HCT116 (cell line): Measurements from ENCODE around the gene ZDHHC21. TPM values are rescaled to one million over a fixed set of nuclear protein-coding genes. Genes with fewer than 3 reads are reported as not detected.

Experiments used
- ATAC-seq: fragments of 200-7000 bp; cut with Tn5 transposase; 2 replicates; pipeline ENCODE4 v1.9.1; 2020; ENCODE audit warnings: mild to moderate bottlenecking, moderate library complexity
- BruUV-seq: library from RNA; stranded (reverse); fragments of 400-500 nt; replicated peaks from 2 replicates; lab custom pipeline; 2021; lab: Mats Ljungman, UMichigan
- CTCF ChIA-PET: fragments of 300-600 bp; sonication (Branson Sonifier 250); formaldehyde crosslinking; loops from one replicate; lab custom pipeline; 2021; ENCODE audit warnings: antibody characterized with exemption; lab: Charles Lee
- POLR2A ChIA-PET: fragments of 300-600, 350-600 bp; sonication (Branson Sonifier 250); formaldehyde crosslinking; loops from one replicate; lab custom pipeline; 2021; ENCODE audit warnings: antibody characterized with exemption; lab: Charles Lee
- RAD21 ChIA-PET, 2 experiments: fragments of 300-600 bp; sonication (Branson Sonifier 250); formaldehyde crosslinking; loops; one replicate each; lab custom pipeline; 2023; ENCODE audit warnings: low total read pairs in 2 of 2; ENCODE audit not compliant: uncharacterized antibody in 2 of 2, unreplicated experiment in 2 of 2, low non-redundant PET in 1 of 2; lab: Charles Lee
- DNase-seq: peaks from one replicate; pipeline ENCODE4 v3.0.0-alpha.2; 2010; ENCODE audit warnings: low read depth, low spot score
- H2AFZ ChIP-seq: fragments of 200-600 bp; shearing (Covaris generic), sonication (generic); 2 replicates; pipeline ENCODE4 v1.6.1; 2017; ENCODE audit warnings: low read depth, mixed run types, mixed read lengths, antibody characterized with exemption, low read length; ENCODE audit not compliant: poor library complexity, severe bottlenecking
- H3K27ac ChIP-seq: 2 replicates; pipeline ENCODE4 v1.5.1; 2012; ENCODE audit warnings: low read depth, low read length
- H3K27me3 ChIP-seq: fragments of 200-600 bp; sonication (generic); 2 replicates; pipeline ENCODE4 v1.6.1; 2016; ENCODE audit warnings: mixed run types, low read length, mixed read lengths; ENCODE audit not compliant: insufficient read depth
- H3K36me3 ChIP-seq, 2 experiments: fragments of 200-500 bp in 1 of 2; fragments of 200-600 bp in 1 of 2; sonication (Bioruptor generic) in 1 of 2; sonication (generic) in 1 of 2; 2 replicates each; pipeline versions ENCODE4 v1.5.1 to v1.6.1; 2014 to 2016; ENCODE audit warnings: low read length in 2 of 2, inconsistent platforms in 1 of 2, mixed read lengths in 1 of 2, mixed run types in 1 of 2; ENCODE audit not compliant: insufficient read depth in 2 of 2, control insufficient read depth in 1 of 2
- H3K4me1 ChIP-seq, 2 experiments: fragments of 200-600 bp in 1 of 2; sonication (generic) in 1 of 2; 2 replicates each; pipeline versions ENCODE4 v1.5.1 to v1.6.1; 2012 to 2017; ENCODE audit warnings: low read length in 2 of 2, inconsistent platforms in 1 of 2, mild to moderate bottlenecking in 1 of 2, mixed read lengths in 1 of 2, mixed run types in 1 of 2, moderate library complexity in 1 of 2; ENCODE audit not compliant: insufficient read depth in 2 of 2, control insufficient read depth in 1 of 2
- H3K4me2 ChIP-seq: fragments of 200-600 bp; sonication (generic); 2 replicates; pipeline ENCODE4 v1.6.1; 2017; ENCODE audit warnings: mixed run types, low read length, mixed read lengths
- H3K4me3 ChIP-seq, 2 experiments: fragments of 200-600 bp in 1 of 2; sonication (generic) in 1 of 2; replicated peaks in 1 of 2; 2 replicates each; pipeline ENCODE4 v1.5.1; 2011 to 2016; ENCODE audit warnings: low read length in 2 of 2, control low read depth in 1 of 2, low read depth in 1 of 2, mild to moderate bottlenecking in 1 of 2, mixed read lengths in 1 of 2, mixed run types in 1 of 2
- H3K79me2 ChIP-seq: fragments of 200-600 bp; sonication (generic); 2 replicates; pipeline ENCODE4 v1.6.1; 2017; ENCODE audit warnings: mild to moderate bottlenecking, mixed run types, low read length, moderate library complexity, mixed read lengths; ENCODE audit not compliant: insufficient read depth
- H3K9ac ChIP-seq: fragments of 200-600 bp; sonication (generic); 2 replicates; pipeline ENCODE4 v1.6.1; 2016; ENCODE audit warnings: low read length, mixed read lengths
- H3K9me2 ChIP-seq: fragments of 200-600 bp; sonication (generic), shearing (Covaris generic); 2 replicates; pipeline ENCODE4 v1.6.1; 2017; ENCODE audit warnings: mixed run types, mild to moderate bottlenecking, moderate library complexity; ENCODE audit not compliant: insufficient read depth
- H3K9me3 ChIP-seq, 2 experiments: fragments of 200-500 bp in 1 of 2; fragments of 200-600 bp in 1 of 2; sonication (Bioruptor generic) in 1 of 2; sonication (generic) in 1 of 2; 2 replicates each; pipeline ENCODE4 v1.6.1; 2014 to 2017; ENCODE audit warnings: low read length in 2 of 2, mixed read lengths in 2 of 2, inconsistent platforms in 1 of 2, low read depth in 1 of 2, mild to moderate bottlenecking in 1 of 2, mixed run types in 1 of 2, moderate library complexity in 1 of 2; ENCODE audit not compliant: control insufficient read depth in 1 of 2, insufficient read depth in 1 of 2
- H4K20me1 ChIP-seq: fragments of 200-600 bp; sonication (generic), shearing (Covaris generic); 2 replicates; pipeline ENCODE4 v1.6.1; 2017; ENCODE audit warnings: mixed run types, mild to moderate bottlenecking, moderate library complexity; ENCODE audit not compliant: insufficient read depth
- EGR1 ChIP-seq: IDR thresholded peaks from 2 replicates; pipeline ENCODE4 v1.6.1; 2012; ENCODE audit warnings: low read depth
- EZH2 ChIP-seq: fragments of 200-600 bp; sonication (generic); IDR thresholded peaks from 2 replicates; pipeline ENCODE4 v1.6.1; 2017; ENCODE audit warnings: antibody characterized with exemption, mixed run types
- EZH2phosphoT487 ChIP-seq: fragments of 200-600 bp; IDR thresholded peaks from 2 replicates; pipeline ENCODE4 v1.6.1; 2018; ENCODE audit warnings: antibody characterized with exemption, borderline replicate concordance
- FOSL1 ChIP-seq: IDR thresholded peaks from 2 replicates; pipeline ENCODE4 v1.6.1; 2012; ENCODE audit warnings: low read depth
- POLR2AphosphoS5 ChIP-seq: IDR thresholded peaks from 2 replicates; pipeline ENCODE4 v1.6.1; 2011; ENCODE audit warnings: mild to moderate bottlenecking, low read depth, low read length, moderate library complexity
- RAD21 ChIP-seq: IDR thresholded peaks from 2 replicates; pipeline ENCODE4 v1.6.1; 2012; ENCODE audit warnings: low read depth, mild to moderate bottlenecking
- SIN3A ChIP-seq: IDR thresholded peaks from 2 replicates; pipeline ENCODE4 v1.6.1; 2012; ENCODE audit warnings: low read depth
- SRF ChIP-seq: IDR thresholded peaks from 2 replicates; pipeline ENCODE4 v1.6.1; 2012; ENCODE audit warnings: low read depth
- YY1 ChIP-seq: IDR thresholded peaks from 2 replicates; pipeline ENCODE4 v1.6.1; 2011; ENCODE audit warnings: low read length, low read depth, moderate library complexity, mild to moderate bottlenecking; ENCODE audit not compliant: insufficient replicate concordance; ENCODE audit errors: extremely low read depth
- ZFX ChIP-seq: fragments of 450-650 bp; IDR thresholded peaks from 2 replicates; pipeline ENCODE4 v1.6.1; 2017
- intact Hi-C: fragments of 100-400 bp; cut with micrococcal nuclease; formaldehyde crosslinking; loops from 2 replicates; pipeline ENCODE4 v1.10.0; 2022
- total RNA-seq: library from RNA; stranded (reverse); gene quantifications from one replicate; pipeline ENCODE4 v1.2.1, GENCODE V29; 2021; ENCODE audit not compliant: unreplicated experiment
- TF ChIP-seq, protein P1 (sequence below): IDR thresholded peaks from 2 replicates; pipeline ENCODE4 v1.6.1; 2012

The ZDHHC21 gene
- total RNA-seq, 1 experiment from 2014 or later = 5.9 TPM

DNA sequence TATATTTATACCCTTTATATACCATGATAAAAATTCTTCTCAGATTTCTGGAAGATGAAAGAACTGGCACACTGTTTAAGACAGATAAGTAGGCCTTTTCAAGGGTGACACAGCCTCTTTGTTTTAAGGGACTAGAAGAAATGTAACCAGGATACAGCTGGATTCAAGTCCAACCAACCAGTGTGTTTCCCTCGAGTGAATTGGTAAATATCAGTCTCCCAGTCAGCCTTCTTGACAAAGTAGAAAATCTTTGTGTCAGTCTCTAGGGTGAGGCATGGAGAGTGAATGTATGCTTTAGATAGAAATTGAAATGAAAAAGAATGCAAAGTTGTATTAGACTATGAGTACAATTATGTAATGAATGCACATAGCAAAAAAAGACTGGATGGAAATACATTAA, 119.1 kb downstream of the ZDHHC21 start (continued):
- no peak for TF ChIP-seq YY1
- TF ChIP-seq SRF = no peak
- TF ChIP-seq EZH2phosphoT487 = no peak

DNA sequence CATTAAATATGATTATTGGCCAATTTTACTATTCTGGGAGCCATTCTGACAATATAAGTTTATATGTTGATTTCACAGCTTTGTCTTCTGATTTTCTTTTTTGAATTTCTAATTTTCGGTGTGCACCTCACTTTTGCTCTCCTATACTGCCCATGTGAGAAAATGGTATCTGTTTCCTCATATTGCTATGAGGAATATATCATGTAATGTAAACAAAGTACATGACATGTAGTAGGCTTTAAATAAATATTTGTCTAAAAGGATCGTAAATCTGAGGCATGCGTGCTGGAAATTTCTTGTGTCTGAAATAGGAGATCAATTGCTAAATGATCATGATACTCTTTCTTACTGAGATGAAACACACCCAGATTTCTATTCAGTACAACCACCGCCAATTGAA, 119.9 kb downstream of the ZDHHC21 start:
- no peaks in the 10 kb centered on the region for H3K36me3 ChIP-seq
- no peaks in the 10 kb centered on the region for H3K9me3 ChIP-seq
- no peak overlapping the region for H2AFZ ChIP-seq
- intact Hi-C loops = no loop called here
- H3K9ac ChIP-seq = no peak overlapping the region
- no peaks in the 10 kb centered on the region for H3K79me2 ChIP-seq
- ChIA-PET RAD21 (no interaction called here), CTCF (no interaction called here), POLR2A (no interaction called here)
- ATAC-seq (no peak), DNase-seq (no peak)
- no peak overlapping the region for H3K27ac ChIP-seq
- no peaks in the 10 kb centered on the region for H3K4me1 ChIP-seq
- H4K20me1 ChIP-seq = no peaks in the 10 kb centered on the region
- BruUV-seq = no TSS peak
- no peaks in the 10 kb centered on the region for H3K27me3 ChIP-seq
- H3K4me3 ChIP-seq = no peak overlapping the region
- H3K4me2 ChIP-seq = no peak overlapping the region
- H3K9me2 ChIP-seq = no peaks in the 10 kb centered on the region
- no peak for TF ChIP-seq EZH2
- no peak for TF ChIP-seq FOSL1
- no peak for TF ChIP-seq POLR2AphosphoS5
- no peak for TF ChIP-seq EZH2phosphoT487
- TF ChIP-seq, protein P1, sequence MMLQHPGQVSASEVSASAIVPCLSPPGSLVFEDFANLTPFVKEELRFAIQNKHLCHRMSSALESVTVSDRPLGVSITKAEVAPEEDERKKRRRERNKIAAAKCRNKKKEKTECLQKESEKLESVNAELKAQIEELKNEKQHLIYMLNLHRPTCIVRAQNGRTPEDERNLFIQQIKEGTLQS = no peak
- TF ChIP-seq RAD21 = no peak
- TF ChIP-seq EGR1 = no peak
- no peak for TF ChIP-seq SIN3A
- no peak for TF ChIP-seq ZFX
- TF ChIP-seq, all 23 proteins: peak for 0
